GM12874 (cell line): ENCODE measurements around the gene MLF2.

Experiments
- TF ChIP-seq, protein P1 (sequence below): IDR thresholded peaks from 2 replicates; pipeline ENCODE4 v1.5.1; 2011; ENCODE audit warnings: low read depth, mild to moderate bottlenecking, control low read depth, low read length, moderate library complexity; ENCODE audit not compliant: insufficient read depth

The MLF2 gene

DNA sequence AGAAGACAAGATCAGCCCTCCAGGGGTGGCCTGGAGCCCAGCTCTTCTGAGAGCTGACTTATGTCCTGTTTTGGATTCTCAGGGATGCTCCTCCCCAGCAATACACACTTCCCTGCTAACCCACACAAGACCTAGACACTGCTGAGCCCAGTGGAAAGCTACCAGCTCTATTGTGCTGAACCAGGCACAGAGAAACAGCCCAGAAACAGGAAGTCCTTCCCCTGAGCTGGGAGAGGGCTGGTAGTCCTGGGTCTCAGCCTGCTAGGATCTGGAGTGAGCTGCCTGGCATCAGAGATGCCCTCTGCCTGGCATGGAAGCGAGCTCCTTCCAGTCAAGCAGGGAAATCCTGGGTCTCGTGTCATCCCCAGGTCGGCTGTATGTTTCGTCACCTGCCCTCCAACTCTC, 18.2 kb upstream of the MLF2 start:
- TF ChIP-seq, protein P1, sequence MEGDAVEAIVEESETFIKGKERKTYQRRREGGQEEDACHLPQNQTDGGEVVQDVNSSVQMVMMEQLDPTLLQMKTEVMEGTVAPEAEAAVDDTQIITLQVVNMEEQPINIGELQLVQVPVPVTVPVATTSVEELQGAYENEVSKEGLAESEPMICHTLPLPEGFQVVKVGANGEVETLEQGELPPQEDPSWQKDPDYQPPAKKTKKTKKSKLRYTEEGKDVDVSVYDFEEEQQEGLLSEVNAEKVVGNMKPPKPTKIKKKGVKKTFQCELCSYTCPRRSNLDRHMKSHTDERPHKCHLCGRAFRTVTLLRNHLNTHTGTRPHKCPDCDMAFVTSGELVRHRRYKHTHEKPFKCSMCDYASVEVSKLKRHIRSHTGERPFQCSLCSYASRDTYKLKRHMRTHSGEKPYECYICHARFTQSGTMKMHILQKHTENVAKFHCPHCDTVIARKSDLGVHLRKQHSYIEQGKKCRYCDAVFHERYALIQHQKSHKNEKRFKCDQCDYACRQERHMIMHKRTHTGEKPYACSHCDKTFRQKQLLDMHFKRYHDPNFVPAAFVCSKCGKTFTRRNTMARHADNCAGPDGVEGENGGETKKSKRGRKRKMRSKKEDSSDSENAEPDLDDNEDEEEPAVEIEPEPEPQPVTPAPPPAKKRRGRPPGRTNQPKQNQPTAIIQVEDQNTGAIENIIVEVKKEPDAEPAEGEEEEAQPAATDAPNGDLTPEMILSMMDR = no peak

DNA sequence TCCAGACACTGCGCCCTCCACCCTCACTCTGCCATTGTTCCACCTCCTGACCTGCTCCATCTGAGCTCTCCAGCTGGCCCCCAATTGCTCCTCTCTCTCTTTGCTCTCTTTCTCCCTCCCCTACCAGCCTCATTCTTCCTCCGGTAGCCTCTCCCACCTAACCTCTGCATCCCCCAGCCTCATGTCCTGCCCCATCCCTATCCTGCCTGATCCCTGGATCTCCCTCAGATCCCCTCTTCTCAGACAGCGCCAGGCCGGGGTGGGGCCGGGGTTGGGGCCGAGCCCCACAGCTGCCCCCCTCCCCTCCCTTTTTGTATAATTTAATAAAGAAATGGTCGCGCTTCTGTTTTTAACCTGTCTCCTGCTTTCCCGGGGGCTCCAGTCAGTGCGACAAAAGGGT, 17.7 kb upstream of the MLF2 start:
- TF ChIP-seq, protein P1 = no peak

DNA sequence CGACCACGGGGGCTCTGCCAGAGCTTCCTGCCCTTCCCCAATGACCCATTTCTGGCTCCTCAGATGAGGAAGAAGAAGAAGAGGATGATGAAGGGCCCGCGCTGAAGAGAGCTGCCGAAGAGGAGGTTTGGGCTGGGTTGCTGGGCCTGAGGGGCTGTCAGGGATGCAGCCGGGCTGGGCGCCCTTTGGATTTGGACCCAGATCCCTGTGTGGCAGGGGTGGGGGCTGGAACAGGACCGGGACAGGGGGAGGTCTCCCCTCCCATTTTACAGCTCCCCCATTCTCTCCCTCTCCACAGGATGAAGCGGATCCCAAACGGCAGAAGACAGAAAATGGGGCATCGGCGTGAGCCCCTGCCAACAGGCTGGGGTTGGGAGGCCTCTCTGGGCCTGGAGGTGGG, 17.2 kb upstream of the MLF2 start:
- TF ChIP-seq, protein P1 = no peak

DNA sequence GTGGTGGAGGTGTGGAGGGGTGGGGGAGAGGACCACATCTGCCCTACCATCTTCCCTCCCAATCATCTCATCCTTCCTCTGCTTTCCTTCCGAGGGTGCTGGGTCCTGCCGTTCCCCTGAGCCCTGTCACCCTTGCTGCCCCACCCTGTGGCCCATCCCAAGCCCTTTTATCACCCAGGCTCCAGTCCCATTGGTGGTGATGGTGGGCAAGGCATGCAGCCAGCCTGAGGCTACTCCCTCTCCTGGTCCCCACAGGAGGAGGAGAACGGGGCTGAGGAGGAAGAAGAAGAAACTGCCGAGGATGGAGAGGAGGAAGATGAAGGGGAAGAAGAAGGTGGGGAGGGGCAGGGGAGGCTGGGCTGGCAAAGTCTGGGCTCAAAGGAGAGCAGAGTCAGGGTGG, 16.7 kb upstream of the MLF2 start:
- TF ChIP-seq, protein P1 = no peak

DNA sequence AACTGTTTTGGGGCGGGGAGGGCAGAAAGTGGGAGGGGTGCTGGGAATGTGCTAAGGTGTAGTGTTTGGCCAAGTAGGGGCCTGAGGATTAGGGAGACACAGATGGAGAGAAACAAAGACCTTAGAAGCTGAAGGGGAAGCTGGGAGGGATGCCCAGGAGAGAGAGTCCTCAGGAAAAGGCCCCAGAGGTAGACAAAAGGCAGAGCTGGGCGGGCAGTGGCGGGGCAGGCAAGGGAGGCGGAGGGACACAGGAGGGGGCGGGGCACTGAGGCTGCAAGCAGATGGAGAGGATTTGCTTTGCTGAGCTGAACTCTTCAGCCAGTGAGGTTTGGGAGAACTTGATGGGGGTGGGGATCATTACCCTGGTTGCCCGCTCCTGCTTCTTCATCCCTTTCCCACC, 16.0 kb upstream of the MLF2 start:
- TF ChIP-seq, protein P1 = no peak

DNA sequence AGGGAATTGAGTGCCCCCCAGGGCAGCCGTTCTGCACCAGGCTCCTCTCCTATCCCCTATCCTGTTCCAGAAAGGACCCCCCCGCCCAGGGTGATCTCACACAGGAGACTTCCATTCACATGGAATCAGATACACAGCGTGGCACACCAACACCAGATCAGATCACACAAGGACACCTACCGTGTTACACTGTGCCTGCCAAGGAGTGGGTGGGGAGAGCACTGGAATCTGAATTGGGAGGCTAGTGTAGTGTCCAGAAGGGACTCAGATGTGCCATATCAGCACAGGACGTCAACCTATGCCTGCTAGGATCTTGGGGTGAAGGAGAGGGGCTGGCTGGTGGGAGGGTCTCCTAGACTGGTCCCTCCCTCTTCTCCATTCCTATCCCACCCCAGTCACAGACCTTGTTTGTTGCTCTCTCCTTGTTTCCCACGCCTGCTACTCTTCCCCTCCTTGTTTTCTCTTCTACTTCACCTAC, 15.5 kb upstream of the MLF2 start:
- TF ChIP-seq, protein P1 = no peak

DNA sequence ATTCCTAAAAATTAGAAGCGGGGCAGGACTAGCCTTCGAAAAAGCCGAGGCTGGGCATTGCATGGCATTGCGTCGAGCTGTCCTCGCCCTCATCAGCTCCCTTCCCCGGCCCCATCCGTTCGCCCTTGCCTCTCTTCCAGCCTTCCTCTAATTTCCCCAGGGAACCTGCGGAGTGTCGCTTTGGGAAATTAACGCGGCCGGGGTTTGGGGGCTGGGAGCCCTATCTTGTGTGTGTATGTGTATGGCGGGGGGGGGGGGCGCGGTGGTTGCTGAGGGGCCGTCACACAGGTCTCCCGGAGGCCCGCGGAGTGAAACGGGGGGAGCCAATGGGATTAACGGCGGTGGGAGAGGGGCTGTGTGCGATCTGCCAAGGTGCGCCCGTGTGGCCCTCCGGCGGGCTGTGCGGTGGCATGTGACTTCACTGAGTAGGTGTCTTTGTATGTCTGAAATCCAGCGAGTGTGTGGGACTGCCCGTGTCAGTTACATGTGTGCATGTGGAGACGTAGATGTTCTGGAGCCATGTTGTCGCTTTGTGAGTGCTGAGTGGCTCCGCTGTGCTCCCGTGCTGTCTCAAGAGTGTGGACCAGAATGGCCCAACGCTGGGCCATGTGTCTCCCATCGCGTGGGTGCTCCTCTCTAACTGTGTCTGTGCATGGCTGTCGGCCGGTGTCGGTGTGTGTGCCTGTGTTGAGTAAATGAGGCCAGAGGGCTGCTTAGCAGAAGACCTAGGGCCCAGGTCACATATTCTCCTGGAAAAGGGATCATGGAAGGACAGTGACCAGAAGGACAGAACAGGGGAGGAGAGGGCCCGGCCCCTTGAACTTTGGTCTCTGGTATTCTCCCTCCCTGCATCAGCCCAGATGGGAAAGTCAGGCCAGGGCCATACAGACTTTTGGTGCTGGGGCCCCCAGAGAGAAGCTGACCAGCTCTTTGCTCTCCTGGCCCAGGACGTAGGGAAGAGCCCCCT, 14.7 kb upstream of the MLF2 start:
- TF ChIP-seq, protein P1 = no peak
